Prostate gland (tissue), 2 donors: ENCODE measurements around the gene TRIM36. TPM values are rescaled to one million over a fixed set of nuclear protein-coding genes. Genes with fewer than 3 reads are reported as not detected.
A peak's percentile ranks its signal among the peaks of the same experiment; 100 is the strongest.

ENCODE experiments used
- DNase-seq: peaks from one replicate; pipeline ENCODE4 v3.0.0-alpha.2; 2019; ENCODE audit warnings: low spot score
- H3K27ac ChIP-seq, 2 donors: fragments of 200-600 bp; sonication (generic); 2 replicates each; pipeline ENCODE4 v1.5.1; 2017 to 2019
- H3K27me3 ChIP-seq: fragments of 200-600 bp; sonication (generic); replicated peaks from 2 replicates; pipeline ENCODE4 v1.5.1; 2019; ENCODE audit not compliant: insufficient read depth
- H3K36me3 ChIP-seq, 2 donors: fragments of 200-600 bp; sonication (generic); 1 replicate in 1 of 2; 2 replicates in 1 of 2; pipeline versions ENCODE4 v1.5.1 to v1.8.1; 2017 to 2019
- H3K4me1 ChIP-seq: fragments of 200-600 bp; sonication (generic); replicated peaks from 2 replicates; pipeline ENCODE4 v1.5.1; 2019
- H3K4me3 ChIP-seq, 2 donors: fragments of 200-600 bp; sonication (generic); 2 replicates each; pipeline ENCODE4 v1.5.1; 2017 to 2019
- H3K9me3 ChIP-seq: fragments of 200-600 bp; sonication (generic); 2 replicates; pipeline ENCODE4 v1.5.1; 2017
- CTCF ChIP-seq, 4 experiments: fragments of 200-600 bp in 2 of 4; fragments of 450-650 bp in 2 of 4; sonication (generic) in 2 of 4; IDR thresholded peaks; 1 replicate in 3 of 4; 2 replicates in 1 of 4; pipeline ENCODE4 v1.5.1; 2016 to 2019; ENCODE audit warnings: antibody characterized with exemption in 4 of 4, mild to moderate bottlenecking in 2 of 4, moderate library complexity in 2 of 4
- POLR2A ChIP-seq: fragments of 450-650 bp; IDR thresholded peaks from one replicate; pipeline ENCODE4 v1.6.1; 2016; ENCODE audit warnings: antibody characterized with exemption, mild to moderate bottlenecking
- POLR2AphosphoS5 ChIP-seq: sonication (generic); formaldehyde crosslinking; IDR thresholded peaks from one replicate; pipeline ENCODE4 v1.6.1; 2017; ENCODE audit warnings: antibody characterized with exemption
- WGBS: methylation state at CpG from one replicate; pipeline ENCODE4 v1.1.5; 2018; 5-methylcytosine and 5-hydroxymethylcytosine counted together
- intact Hi-C: fragments of 100-400 bp; cut with DNase I; formaldehyde crosslinking; loops from one replicate; pipeline ENCODE4 v1.14.2; 2022
- total RNA-seq, 2 donors: library from RNA; depleted of rRNA; stranded (reverse); fragments of >200 nt; gene quantifications; one replicate each; pipeline ENCODE4 v1.1.0, GENCODE V29; 2016

Gene TRIM36
- total RNA-seq, 2 donors from 2014 or later: 37.3 to 38.5 TPM

GRCh38 chr5:115098041-115098702 is 71.5 kb downstream of the TRIM36 start:
- Histone ChIP-seq H3K36me3 (no peaks in the 10 kb centered on the region), H3K4me1 (no peaks in the 10 kb centered on the region), H3K4me3 (no peak overlapping the region), H3K27ac (no peak overlapping the region), H3K9me3 (no peaks in the 10 kb centered on the region), H3K27me3 (no peaks in the 10 kb centered on the region)
- WGBS: 12% methylated on average over 2 of the region's 2 CpGs
- peak; percentile 18 to 57 (median 56) for TF ChIP-seq CTCF (IDR thresholded peaks at IDR 0.05)
- TF ChIP-seq POLR2A: no peak
- intact Hi-C loops: no loop called here
- peak; percentile 8 for DNase-seq

- H3K4me1 ChIP-seq: no peaks in the 10 kb centered on the region
- WGBS: 59% methylated on average over 2 of the region's 2 CpGs
- H3K36me3 ChIP-seq: no peaks in the 10 kb centered on the region
- H3K27ac ChIP-seq: no peak overlapping the region
- H3K9me3 ChIP-seq: no peaks in the 10 kb centered on the region
- no peak for DNase-seq
- H3K4me3 ChIP-seq: no peak overlapping the region
- intact Hi-C loops: no loop called here
- TF ChIP-seq CTCF (IDR thresholded peaks at IDR 0.05): no peak
- no peak for TF ChIP-seq POLR2AphosphoS5
- TF ChIP-seq POLR2A: no peak
- H3K27me3 ChIP-seq: no peaks in the 10 kb centered on the region
Measured at GRCh38 chr5:115097236-115097635, 72.5 kb downstream of the TRIM36 start.

GRCh38 chr5:115096034-115096769 is 73.5 kb downstream of the TRIM36 start:
- intact Hi-C loops: no loop called here
- DNase-seq: no peak
- WGBS: 53% methylated on average over 7 of the region's 7 CpGs

GRCh38 chr5:115087951-115088350 is 81.8 kb downstream of the TRIM36 start:
- TF ChIP-seq POLR2AphosphoS5 (no peak), POLR2A (no peak), CTCF (IDR thresholded peaks at IDR 0.05) (no peak)
- intact Hi-C loops: no loop called here
- WGBS: 74% methylated on average over 3 of the region's 3 CpGs

More at GRCh38 chr5:115096034-115096769, 73.5 kb downstream of the TRIM36 start:
- TF ChIP-seq POLR2AphosphoS5: no peak
- TF ChIP-seq POLR2A: no peak
- TF ChIP-seq CTCF (IDR thresholded peaks at IDR 0.05): no peak
- no peak overlapping the region for H3K4me3 ChIP-seq
- H3K4me1 ChIP-seq: no peaks in the 10 kb centered on the region
- no peak overlapping the region for H3K27ac ChIP-seq
- no peaks in the 10 kb centered on the region for H3K9me3 ChIP-seq
- H3K27me3 ChIP-seq: no peaks in the 10 kb centered on the region
- no peaks in the 10 kb centered on the region for H3K36me3 ChIP-seq

GRCh38 chr5:115086473-115086872 is 83.2 kb downstream of the TRIM36 start:
- intact Hi-C loops: no loop called here
- no peaks in the 10 kb centered on the region for H3K36me3 ChIP-seq
- no peak overlapping the region for H3K4me3 ChIP-seq
- 50% methylated on average over 1 of the region's 1 CpG for WGBS
- H3K4me1 ChIP-seq: no peaks in the 10 kb centered on the region
- DNase-seq: no peak
- peaks cover 2% of the 10 kb centered on the region for H3K27me3 ChIP-seq
- H3K27ac ChIP-seq: no peak overlapping the region
- TF ChIP-seq POLR2AphosphoS5 (no peak), POLR2A (no peak), CTCF (IDR thresholded peaks at IDR 0.05) (no peak)
- no peaks in the 10 kb centered on the region for H3K9me3 ChIP-seq

More at GRCh38 chr5:115087951-115088350, 81.8 kb downstream of the TRIM36 start:
- DNase-seq: no peak
- no peaks in the 10 kb centered on the region for H3K4me1 ChIP-seq
- no peaks in the 10 kb centered on the region for H3K36me3 ChIP-seq
- H3K4me3 ChIP-seq: no peak overlapping the region
- H3K27me3 ChIP-seq: peaks cover 2% of the 10 kb centered on the region
- no peak overlapping the region for H3K27ac ChIP-seq
- H3K9me3 ChIP-seq: no peaks in the 10 kb centered on the region
